Keratinocyte (primary cell): Measurements from ENCODE around the gene FTO. TPM values are rescaled to one million over a fixed set of nuclear protein-coding genes. Genes with fewer than 3 reads are reported as not detected.

ENCODE experiments used
- DNase-seq: peaks from one replicate; pipeline ENCODE4 v3.0.0-alpha.2; 2011; ENCODE audit warnings: low read depth, missing footprints, low spot score
- FAIRE-seq: peaks from 2 replicates; lab custom pipeline; 2011; peaks lifted over from hg19 to GRCh38; lab: Jason Lieb, UNC
- H2AFZ ChIP-seq: 2 replicates; pipeline ENCODE4 v1.6.0; 2012; ENCODE audit warnings: low read length, control low read depth, inconsistent platforms; ENCODE audit not compliant: control insufficient read depth
- H3K27ac ChIP-seq: 2 replicates; pipeline ENCODE4 v1.5.1; 2011; ENCODE audit warnings: low read length; ENCODE audit not compliant: control insufficient read depth, insufficient read depth
- H3K27me3 ChIP-seq: 3 replicates; pipeline ENCODE4 v1.6.0; 2011; ENCODE audit warnings: low read length; ENCODE audit not compliant: control insufficient read depth, insufficient read depth; ENCODE audit errors: extremely low read depth
- H3K36me3 ChIP-seq, 2 experiments: 2 replicates in 1 of 2; 3 replicates in 1 of 2; pipeline ENCODE4 v1.5.1; 2011; ENCODE audit warnings: low read length in 2 of 2, mild to moderate bottlenecking in 1 of 2; ENCODE audit not compliant: control insufficient read depth in 2 of 2, insufficient read depth in 2 of 2; ENCODE audit errors: extremely low read depth in 1 of 2
- H3K4me1 ChIP-seq: 3 replicates; pipeline ENCODE4 v1.5.1; 2011; ENCODE audit warnings: low read length; ENCODE audit not compliant: control insufficient read depth, insufficient read depth; ENCODE audit errors: extremely low read depth
- H3K4me2 ChIP-seq: 3 replicates; pipeline ENCODE4 v1.6.0; 2011; ENCODE audit warnings: low read depth, low read length; ENCODE audit not compliant: control insufficient read depth, insufficient read depth; ENCODE audit errors: extremely low read depth
- H3K4me3 ChIP-seq, 3 experiments: fragments of 200-600 bp in 1 of 3; sonication (generic) in 1 of 3; 2 replicates in 2 of 3; 3 replicates in 1 of 3; pipeline ENCODE4 v1.5.1; 2011 to 2016; ENCODE audit warnings: low read length in 3 of 3, mild to moderate bottlenecking in 3 of 3, control low read depth in 2 of 3, inconsistent platforms in 1 of 3, low read depth in 1 of 3, mixed read lengths in 1 of 3, mixed run types in 1 of 3, moderate library complexity in 1 of 3; ENCODE audit not compliant: control insufficient read depth in 2 of 3, insufficient read depth in 2 of 3; ENCODE audit errors: extremely low read depth in 1 of 3
- H3K79me2 ChIP-seq: 2 replicates; pipeline ENCODE4 v1.6.0; 2012; ENCODE audit warnings: low read length; ENCODE audit not compliant: control insufficient read depth, insufficient read depth
- H3K9ac ChIP-seq: 3 replicates; pipeline ENCODE4 v1.6.0; 2011; ENCODE audit warnings: low read length; ENCODE audit not compliant: control insufficient read depth, insufficient read depth; ENCODE audit errors: extremely low read depth
- H3K9me1 ChIP-seq: 3 replicates; pipeline ENCODE4 v1.6.0; 2011; ENCODE audit warnings: low read length; ENCODE audit not compliant: control insufficient read depth, insufficient read depth; ENCODE audit errors: extremely low read depth
- H3K9me3 ChIP-seq: 2 replicates; pipeline ENCODE4 v1.5.1; 2012; ENCODE audit warnings: low read depth, low read length; ENCODE audit not compliant: control insufficient read depth
- H4K20me1 ChIP-seq: 3 replicates; pipeline ENCODE4 v1.6.0; 2011; ENCODE audit warnings: low read length; ENCODE audit not compliant: control insufficient read depth, insufficient read depth; ENCODE audit errors: extremely low read depth
- EZH2 ChIP-seq: IDR thresholded peaks from one replicate; pipeline ENCODE4 v1.6.1; 2012; ENCODE audit warnings: inconsistent platforms, mild to moderate bottlenecking, low read length, moderate library complexity
- dilution Hi-C: fragments of 300-500 bp; cut with MboI; formaldehyde crosslinking; loops from one replicate; pipeline ENCODE4 v1.7.0; 2020; ENCODE audit warnings: low sequenced_read_pairs; ENCODE audit not compliant: extremely low pct_ligation_motif_present
- polyA plus RNA-seq, 5 experiments: library from polyadenylated mRNA; depleted of rRNA in 3 of 5; stranded (reverse) in 3 of 5; stranded (forward) in 1 of 5; unstranded in 1 of 5; fragments of >200 nt; gene quantifications; 1 replicate in 1 of 5; 2 replicates in 3 of 5; 3 replicates in 1 of 5; pipeline versions ENCODE4 v1.2.1 to v1.2.3, GENCODE V29; 2011 to 2012; ENCODE audit warnings: missing spikeins in 2 of 5, low read depth in 1 of 5, low replicate concordance in 1 of 5
- TF ChIP-seq, protein P1 (sequence below), 3 experiments: IDR thresholded peaks in 1 of 3; conservative IDR thresholded peaks in 1 of 3; optimal IDR thresholded peaks in 1 of 3; 2 replicates in 2 of 3; 3 replicates in 1 of 3; pipeline versions ENCODE3 to v1.5.1; 2011; ENCODE audit warnings: low read length in 3 of 3, mild to moderate bottlenecking in 3 of 3, moderate library complexity in 2 of 3, control low read depth in 1 of 3, inconsistent platforms in 1 of 3; ENCODE audit not compliant: insufficient read depth in 2 of 3; ENCODE audit errors: extremely low read depth in 1 of 3

Gene FTO
- polyA plus RNA-seq, 1 donor (not counting 4 experiments of a cell fraction or from before 2014, with no cell fraction given), result 56.4 TPM

DNA sequence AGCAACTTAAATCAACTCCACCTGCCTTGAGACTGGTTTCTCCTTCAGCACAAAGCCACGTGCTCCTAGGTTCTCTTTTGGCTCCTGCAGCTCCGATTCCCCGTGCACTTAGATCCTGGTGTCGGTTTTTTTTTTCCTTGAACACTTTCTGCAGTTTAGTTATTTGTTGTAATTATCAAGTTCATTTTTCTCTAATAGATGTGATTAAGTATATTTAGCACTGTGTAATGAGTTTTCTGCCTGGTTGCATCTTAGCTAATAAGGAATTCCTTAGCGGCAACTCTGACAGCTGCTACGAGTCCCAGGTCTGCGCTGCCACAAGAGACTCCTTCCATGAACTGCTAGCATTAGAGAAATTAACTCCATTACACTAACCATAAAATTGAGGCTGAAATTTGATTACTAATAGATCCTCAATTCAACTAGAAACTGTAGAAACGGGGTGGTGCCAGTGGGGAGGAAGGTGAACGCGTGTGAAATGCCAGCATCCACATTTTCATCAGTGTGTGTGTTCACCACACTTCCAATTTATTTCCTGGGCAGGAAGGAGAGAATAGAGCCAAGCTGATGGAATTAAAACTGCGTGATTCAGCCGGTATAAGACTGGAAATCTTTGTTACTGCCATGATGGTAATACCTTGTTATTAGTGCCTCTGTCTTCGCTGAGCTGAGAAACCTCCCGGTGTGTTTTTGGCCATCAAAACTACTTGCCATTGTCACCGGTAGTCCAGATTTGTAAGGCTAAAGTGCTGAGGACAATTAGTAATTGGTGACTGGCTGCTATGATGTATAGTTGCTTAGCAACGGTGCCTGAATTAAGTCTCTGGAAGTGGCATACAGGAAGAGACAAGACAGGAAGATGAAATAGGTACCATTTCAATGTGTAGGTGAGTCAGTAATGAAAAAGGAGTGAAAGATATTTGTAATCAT, 350.2 kb downstream of the FTO start:
- no peak overlapping the region for H2AFZ ChIP-seq
- no peaks in the 10 kb centered on the region for H3K79me2 ChIP-seq
- no peak overlapping the region for H3K4me2 ChIP-seq
- no peak for DNase-seq
- H4K20me1 ChIP-seq, result no peaks in the 10 kb centered on the region
- H3K9me3 ChIP-seq, result no peaks in the 10 kb centered on the region
- FAIRE-seq, result no peak
- peaks cover 0 to 1% of the 10 kb centered on the region in 2 experiments for H3K36me3 ChIP-seq
- H3K4me3 ChIP-seq, result no peak overlapping the region
- dilution Hi-C loops, result no loop called here
- no peak for TF ChIP-seq EZH2
- TF ChIP-seq, protein P1, sequence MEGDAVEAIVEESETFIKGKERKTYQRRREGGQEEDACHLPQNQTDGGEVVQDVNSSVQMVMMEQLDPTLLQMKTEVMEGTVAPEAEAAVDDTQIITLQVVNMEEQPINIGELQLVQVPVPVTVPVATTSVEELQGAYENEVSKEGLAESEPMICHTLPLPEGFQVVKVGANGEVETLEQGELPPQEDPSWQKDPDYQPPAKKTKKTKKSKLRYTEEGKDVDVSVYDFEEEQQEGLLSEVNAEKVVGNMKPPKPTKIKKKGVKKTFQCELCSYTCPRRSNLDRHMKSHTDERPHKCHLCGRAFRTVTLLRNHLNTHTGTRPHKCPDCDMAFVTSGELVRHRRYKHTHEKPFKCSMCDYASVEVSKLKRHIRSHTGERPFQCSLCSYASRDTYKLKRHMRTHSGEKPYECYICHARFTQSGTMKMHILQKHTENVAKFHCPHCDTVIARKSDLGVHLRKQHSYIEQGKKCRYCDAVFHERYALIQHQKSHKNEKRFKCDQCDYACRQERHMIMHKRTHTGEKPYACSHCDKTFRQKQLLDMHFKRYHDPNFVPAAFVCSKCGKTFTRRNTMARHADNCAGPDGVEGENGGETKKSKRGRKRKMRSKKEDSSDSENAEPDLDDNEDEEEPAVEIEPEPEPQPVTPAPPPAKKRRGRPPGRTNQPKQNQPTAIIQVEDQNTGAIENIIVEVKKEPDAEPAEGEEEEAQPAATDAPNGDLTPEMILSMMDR (optimal IDR thresholded peaks at IDR 0.05 in 1 of 3, IDR thresholded peaks at IDR 0.05 in 1 of 3, conservative IDR thresholded peaks at IDR 0.05 in 1 of 3; ENCODE audit: extremely low read depth in 1 of 3, insufficient read depth in 2 of 3, low read length in 3 of 3), result no peak
- no peak overlapping the region for H3K9ac ChIP-seq
- H3K27me3 ChIP-seq, result no peaks in the 10 kb centered on the region
- no peaks in the 10 kb centered on the region for H3K9me1 ChIP-seq
- H3K27ac ChIP-seq, result no peak overlapping the region
- H3K4me1 ChIP-seq, result peaks cover 6% of the 10 kb centered on the region

GRCh38 chr16:54055191-54055590, 351.2 kb downstream of the FTO start:
- no peak for FAIRE-seq
- no peak overlapping the region for H2AFZ ChIP-seq

More at GRCh38 chr16:54055191-54055590, 351.2 kb downstream of the FTO start:
- H3K4me3 ChIP-seq, result no peak overlapping the region
- H3K9me3 ChIP-seq, result no peaks in the 10 kb centered on the region
- no peak overlapping the region for H3K9ac ChIP-seq
- H3K27me3 ChIP-seq, result no peaks in the 10 kb centered on the region
- TF ChIP-seq, protein P1 (optimal IDR thresholded peaks at IDR 0.05 in 1 of 3, IDR thresholded peaks at IDR 0.05 in 1 of 3, conservative IDR thresholded peaks at IDR 0.05 in 1 of 3; ENCODE audit: extremely low read depth in 1 of 3, insufficient read depth in 2 of 3, low read length in 3 of 3), result no peak
- peaks cover 0 to 1% of the 10 kb centered on the region in 2 experiments for H3K36me3 ChIP-seq
- H3K9me1 ChIP-seq, result no peaks in the 10 kb centered on the region
- H4K20me1 ChIP-seq, result no peaks in the 10 kb centered on the region
- DNase-seq, result no peak
- H3K4me2 ChIP-seq, result no peak overlapping the region
- dilution Hi-C loops, result no loop called here
- H3K27ac ChIP-seq, result no peak overlapping the region
- peaks cover 6% of the 10 kb centered on the region for H3K4me1 ChIP-seq
- no peaks in the 10 kb centered on the region for H3K79me2 ChIP-seq
